ENCODE data around the gene USP7. TPM values are rescaled to one million over a fixed set of nuclear protein-coding genes. Genes with fewer than 3 reads are reported as not detected.

Gene USP7
- total and polyA plus RNA-seq, 9 donors: 41.3 to 71.1 (median 62.5) TPM

DNA sequence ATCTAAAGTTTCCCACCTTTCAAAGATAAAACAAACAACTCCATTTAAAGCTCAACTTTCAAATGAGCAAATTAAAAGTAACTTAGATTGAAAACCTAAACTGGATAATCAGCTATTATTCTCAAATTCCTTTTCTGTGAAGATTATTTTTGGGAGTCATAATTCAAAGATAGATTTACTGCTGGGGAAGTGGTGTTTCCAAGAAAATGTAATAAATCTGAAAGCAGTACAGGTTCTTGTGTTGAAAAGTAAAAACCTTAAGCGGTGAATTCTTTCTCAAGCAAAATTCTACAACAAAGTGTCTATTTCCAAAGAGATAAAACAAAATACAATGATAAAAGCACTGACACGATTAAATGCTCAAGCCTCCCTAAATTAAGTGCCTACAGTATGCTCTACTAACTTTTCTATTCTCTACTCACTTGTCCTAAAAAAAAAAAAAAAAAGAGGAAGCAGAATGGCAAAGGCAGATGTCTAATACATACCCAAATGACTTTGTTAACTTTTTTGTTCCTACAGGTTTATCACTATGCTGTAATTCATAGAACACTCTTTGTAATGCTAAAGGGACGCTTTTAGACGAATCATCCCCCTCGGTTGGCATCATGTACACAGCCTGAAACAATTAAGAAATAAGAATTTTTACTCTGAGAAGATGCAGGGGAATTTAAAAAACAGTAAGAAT is 47.0 kb downstream of the USP7 start:
- peaks cover 57% of the 10 kb centered on the region for H3K36me3 ChIP-seq (ENCODE audit: control insufficient read depth, insufficient read depth, low read length)
- H3K27ac ChIP-seq (ENCODE audit: low read length): no peak overlapping the region
- no peaks in the 10 kb centered on the region for H3K4me1 ChIP-seq (ENCODE audit: control insufficient read depth, insufficient read depth, low read length)
- H3K27me3 ChIP-seq (ENCODE audit: control insufficient read depth, insufficient read depth, low read length): no peaks in the 10 kb centered on the region
- H3K4me3 ChIP-seq (ENCODE audit: low read length): no peak overlapping the region
- no peaks in the 10 kb centered on the region for H3K9me3 ChIP-seq (replicated peaks; ENCODE audit: control insufficient read depth, low read depth, low read length)
- no CpG with 5 or more reads among the region's 5 CpGs for WGBS (ENCODE audit: insufficient coverage)
- DNase-seq: no peak

- Histone ChIP-seq H3K36me3 (ENCODE audit: control insufficient read depth, insufficient read depth, low read length) (peaks cover 61% of the 10 kb centered on the region), H3K9me3 (replicated peaks; ENCODE audit: control insufficient read depth, low read depth, low read length) (no peaks in the 10 kb centered on the region), H3K4me3 (ENCODE audit: low read length) (no peak overlapping the region), H3K27ac (ENCODE audit: low read length) (no peak overlapping the region), H3K4me1 (ENCODE audit: control insufficient read depth, insufficient read depth, low read length) (no peaks in the 10 kb centered on the region), H3K27me3 (ENCODE audit: control insufficient read depth, insufficient read depth, low read length) (no peaks in the 10 kb centered on the region)
- DNase-seq: no peak
- 90% methylated on average over 3 of the region's 7 CpGs for WGBS (ENCODE audit: insufficient coverage)
These were observed 47.9 kb downstream of the USP7 start for GRCh38 chr16:8915722-8916301.

DNA sequence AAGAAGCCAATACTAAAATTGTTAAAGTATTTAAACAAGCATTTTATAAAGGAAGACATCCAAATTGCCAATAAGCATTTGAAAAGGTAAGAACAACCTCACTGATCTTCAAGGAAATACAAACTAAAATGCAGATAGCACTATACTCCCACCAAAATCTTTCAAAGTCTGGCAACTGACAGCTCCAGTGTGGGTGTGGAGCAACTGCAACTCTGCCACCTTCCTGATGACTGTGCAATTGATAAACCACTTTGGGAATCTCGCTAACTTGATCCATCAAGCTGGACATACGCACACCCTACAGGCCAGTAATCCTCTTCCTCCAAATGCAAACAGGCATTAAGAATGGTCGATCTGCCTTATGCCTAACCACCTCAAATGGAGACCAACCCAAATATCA is 49.6 kb downstream of the USP7 start:
- H3K4me1 ChIP-seq (ENCODE audit: control insufficient read depth, insufficient read depth, low read length): no peaks in the 10 kb centered on the region
- no peak for DNase-seq
- peaks cover 61% of the 10 kb centered on the region for H3K36me3 ChIP-seq (ENCODE audit: control insufficient read depth, insufficient read depth, low read length)
- no peak overlapping the region for H3K4me3 ChIP-seq (ENCODE audit: low read length)
- H3K27ac ChIP-seq (ENCODE audit: low read length): no peak overlapping the region
- H3K9me3 ChIP-seq (replicated peaks; ENCODE audit: control insufficient read depth, low read depth, low read length): no peaks in the 10 kb centered on the region
- H3K27me3 ChIP-seq (ENCODE audit: control insufficient read depth, insufficient read depth, low read length): no peaks in the 10 kb centered on the region
- 92% methylated on average over 2 of the region's 3 CpGs for WGBS (ENCODE audit: insufficient coverage)

GRCh38 chr16:8912793-8913192 is 50.9 kb downstream of the USP7 start:
- 88% methylated on average over 3 of the region's 4 CpGs for WGBS (ENCODE audit: insufficient coverage)
- no peak for DNase-seq
- Histone ChIP-seq H3K4me1 (ENCODE audit: control insufficient read depth, insufficient read depth, low read length) (no peaks in the 10 kb centered on the region), H3K9me3 (replicated peaks; ENCODE audit: control insufficient read depth, low read depth, low read length) (no peaks in the 10 kb centered on the region), H3K27ac (ENCODE audit: low read length) (no peak overlapping the region), H3K36me3 (ENCODE audit: control insufficient read depth, insufficient read depth, low read length) (peaks cover 57% of the 10 kb centered on the region), H3K27me3 (ENCODE audit: control insufficient read depth, insufficient read depth, low read length) (no peaks in the 10 kb centered on the region), H3K4me3 (ENCODE audit: low read length) (no peak overlapping the region)

DNA sequence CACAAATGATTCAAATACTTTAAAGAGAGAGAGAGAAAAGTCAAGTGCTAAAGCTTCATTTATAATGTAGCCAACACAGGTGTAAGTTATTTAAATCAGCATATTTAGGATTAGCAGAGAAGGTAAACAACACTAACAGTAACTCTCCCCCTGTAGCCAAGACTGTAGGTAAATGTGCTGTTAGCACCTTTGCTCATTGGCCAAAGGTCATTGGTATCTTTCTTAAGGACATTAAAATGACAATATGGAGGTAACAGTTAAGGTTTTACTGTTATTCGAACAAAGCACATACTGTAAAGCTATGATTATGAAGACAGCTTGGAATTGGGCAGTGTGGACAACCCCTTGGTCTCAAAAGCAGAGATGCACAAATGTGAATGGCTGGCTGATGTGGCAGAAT is 52.9 kb downstream of the USP7 start:
- no peaks in the 10 kb centered on the region for H3K4me1 ChIP-seq (ENCODE audit: control insufficient read depth, insufficient read depth, low read length)
- no peaks in the 10 kb centered on the region for H3K27me3 ChIP-seq (ENCODE audit: control insufficient read depth, insufficient read depth, low read length)
- WGBS (ENCODE audit: insufficient coverage): 100% methylated on average over 1 of the region's 1 CpG
- no peak overlapping the region for H3K27ac ChIP-seq (ENCODE audit: low read length)
- H3K4me3 ChIP-seq (ENCODE audit: low read length): no peak overlapping the region
- no peaks in the 10 kb centered on the region for H3K9me3 ChIP-seq (replicated peaks; ENCODE audit: control insufficient read depth, low read depth, low read length)
- H3K36me3 ChIP-seq (ENCODE audit: control insufficient read depth, insufficient read depth, low read length): peaks cover 64% of the 10 kb centered on the region
- DNase-seq: no peak

GRCh38 chr16:8908810-8909468 is 54.8 kb downstream of the USP7 start:
- Histone ChIP-seq H3K4me1 (ENCODE audit: control insufficient read depth, insufficient read depth, low read length) (no peaks in the 10 kb centered on the region), H3K27me3 (ENCODE audit: control insufficient read depth, insufficient read depth, low read length) (no peaks in the 10 kb centered on the region), H3K27ac (ENCODE audit: low read length) (no peak overlapping the region), H3K4me3 (ENCODE audit: low read length) (no peak overlapping the region), H3K9me3 (replicated peaks; ENCODE audit: control insufficient read depth, low read depth, low read length) (no peaks in the 10 kb centered on the region), H3K36me3 (ENCODE audit: control insufficient read depth, insufficient read depth, low read length) (peaks cover 67% of the 10 kb centered on the region)
- no peak for DNase-seq
- WGBS (ENCODE audit: insufficient coverage): 91% methylated on average over 6 of the region's 8 CpGs

DNA sequence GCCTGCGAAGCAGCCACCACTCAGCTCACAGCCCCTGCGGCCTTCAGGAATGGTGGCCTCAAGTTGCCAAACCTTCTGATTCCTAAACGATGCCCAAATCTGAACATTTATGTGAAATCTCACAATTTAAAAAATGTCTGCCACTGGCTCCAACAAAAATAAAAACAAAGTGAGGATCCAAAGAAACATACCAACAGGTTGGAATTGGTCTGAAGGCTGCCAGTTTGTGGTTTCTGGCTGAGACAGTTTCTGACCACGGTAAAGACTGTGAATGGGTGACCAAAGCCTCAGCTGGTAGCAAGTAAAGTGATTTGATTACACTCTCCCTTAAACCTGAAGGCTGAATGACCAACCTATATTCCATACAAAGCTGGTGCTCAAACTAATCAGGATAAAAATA is 56.6 kb downstream of the USP7 start:
- Histone ChIP-seq H3K27ac (ENCODE audit: low read length) (no peak overlapping the region), H3K4me3 (ENCODE audit: low read length) (no peak overlapping the region), H3K4me1 (ENCODE audit: control insufficient read depth, insufficient read depth, low read length) (no peaks in the 10 kb centered on the region), H3K9me3 (replicated peaks; ENCODE audit: control insufficient read depth, low read depth, low read length) (no peaks in the 10 kb centered on the region), H3K27me3 (ENCODE audit: control insufficient read depth, insufficient read depth, low read length) (no peaks in the 10 kb centered on the region), H3K36me3 (ENCODE audit: control insufficient read depth, insufficient read depth, low read length) (peaks cover 80% of the 10 kb centered on the region)
- 100% methylated on average over 2 of the region's 4 CpGs for WGBS (ENCODE audit: insufficient coverage)
- no peak for DNase-seq

- no peak for DNase-seq
- no peaks in the 10 kb centered on the region for H3K4me1 ChIP-seq (ENCODE audit: control insufficient read depth, insufficient read depth, low read length)
- H3K27me3 ChIP-seq (ENCODE audit: control insufficient read depth, insufficient read depth, low read length): no peaks in the 10 kb centered on the region
- H3K36me3 ChIP-seq (ENCODE audit: control insufficient read depth, insufficient read depth, low read length): peaks cover 79% of the 10 kb centered on the region
- no peak overlapping the region for H3K27ac ChIP-seq (ENCODE audit: low read length)
- 100% methylated on average over 3 of the region's 14 CpGs for WGBS (ENCODE audit: insufficient coverage)
- no peak overlapping the region for H3K4me3 ChIP-seq (ENCODE audit: low read length)
- H3K9me3 ChIP-seq (replicated peaks; ENCODE audit: control insufficient read depth, low read depth, low read length): no peaks in the 10 kb centered on the region
These were observed 57.7 kb downstream of the USP7 start for GRCh38 chr16:8905795-8906591.

GRCh38 chr16:8905168-8905762 is 58.4 kb downstream of the USP7 start:
- no peaks in the 10 kb centered on the region for H3K9me3 ChIP-seq (replicated peaks; ENCODE audit: control insufficient read depth, low read depth, low read length)
- DNase-seq: no peak
- peaks cover 75% of the 10 kb centered on the region for H3K36me3 ChIP-seq (ENCODE audit: control insufficient read depth, insufficient read depth, low read length)
- WGBS (ENCODE audit: insufficient coverage): 82% methylated on average over 10 of the region's 13 CpGs
- no peak overlapping the region for H3K4me3 ChIP-seq (ENCODE audit: low read length)
- no peaks in the 10 kb centered on the region for H3K4me1 ChIP-seq (ENCODE audit: control insufficient read depth, insufficient read depth, low read length)
- H3K27me3 ChIP-seq (ENCODE audit: control insufficient read depth, insufficient read depth, low read length): no peaks in the 10 kb centered on the region
- H3K27ac ChIP-seq (ENCODE audit: low read length): no peak overlapping the region

GRCh38 chr16:8904018-8904430 is 59.7 kb downstream of the USP7 start:
- Histone ChIP-seq H3K27ac (ENCODE audit: low read length) (no peak overlapping the region), H3K4me1 (ENCODE audit: control insufficient read depth, insufficient read depth, low read length) (no peaks in the 10 kb centered on the region), H3K4me3 (ENCODE audit: low read length) (no peak overlapping the region), H3K27me3 (ENCODE audit: control insufficient read depth, insufficient read depth, low read length) (no peaks in the 10 kb centered on the region), H3K36me3 (ENCODE audit: control insufficient read depth, insufficient read depth, low read length) (peaks cover 74% of the 10 kb centered on the region), H3K9me3 (replicated peaks; ENCODE audit: control insufficient read depth, low read depth, low read length) (no peaks in the 10 kb centered on the region)
- 87% methylated on average over 8 of the region's 8 CpGs for WGBS (ENCODE audit: insufficient coverage)
- no peak for DNase-seq
